Measurements from ENCODE around the gene DUSP2.

The DUSP2 gene

DNA sequence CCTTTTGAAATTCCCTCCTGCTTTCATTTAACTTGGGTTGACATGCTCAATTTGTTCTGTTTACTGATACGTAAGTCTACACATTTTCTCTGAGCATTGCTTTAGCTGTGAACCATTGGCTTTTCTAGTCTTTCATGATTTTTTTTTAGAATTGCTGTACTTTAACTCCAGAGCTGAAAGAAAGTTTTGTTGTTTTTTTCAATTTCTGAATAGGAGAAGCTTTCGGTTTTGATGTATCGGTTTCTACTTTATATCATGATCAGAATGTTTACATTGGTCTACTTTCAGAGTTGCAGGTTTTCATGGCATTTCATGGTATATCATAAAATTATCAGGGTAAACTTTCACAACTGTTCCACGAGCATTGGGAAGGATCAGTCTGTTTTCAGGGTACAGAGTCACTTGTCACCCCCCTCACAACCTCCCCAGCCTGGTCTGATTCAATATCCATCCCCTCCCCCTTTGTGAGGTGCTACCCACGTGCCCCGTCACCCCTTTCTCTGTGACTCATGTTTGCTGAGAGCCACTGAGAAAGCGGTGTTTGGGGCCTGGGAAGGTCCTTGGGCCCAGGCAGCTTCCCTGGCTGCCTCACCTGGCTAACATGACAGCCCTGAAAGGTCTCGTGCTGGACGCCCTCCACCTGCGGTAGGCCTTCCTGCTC lies 14.0 kb downstream of the DUSP2 start:
- no peak for DNase-seq

DNA sequence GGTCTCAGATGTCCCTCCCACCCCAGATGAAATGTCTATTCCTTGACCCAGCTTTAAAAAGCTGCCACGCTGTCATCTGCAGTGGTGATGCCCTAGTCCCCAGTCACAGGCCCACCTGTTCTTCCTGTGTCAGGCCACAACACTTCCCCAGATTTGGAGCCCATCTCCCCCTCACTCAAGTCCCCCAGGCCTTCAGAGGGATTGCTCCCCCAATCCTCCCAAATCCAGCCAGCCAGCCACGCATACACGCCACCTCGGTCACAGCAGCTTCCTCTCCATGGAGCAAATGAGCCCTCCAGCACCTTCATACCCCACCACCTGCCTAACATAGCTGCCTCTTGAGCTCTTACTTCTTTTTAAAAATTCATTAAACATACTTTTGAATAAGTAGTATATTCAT lies 14.8 kb downstream of the DUSP2 start:
- no peak for DNase-seq

DNA sequence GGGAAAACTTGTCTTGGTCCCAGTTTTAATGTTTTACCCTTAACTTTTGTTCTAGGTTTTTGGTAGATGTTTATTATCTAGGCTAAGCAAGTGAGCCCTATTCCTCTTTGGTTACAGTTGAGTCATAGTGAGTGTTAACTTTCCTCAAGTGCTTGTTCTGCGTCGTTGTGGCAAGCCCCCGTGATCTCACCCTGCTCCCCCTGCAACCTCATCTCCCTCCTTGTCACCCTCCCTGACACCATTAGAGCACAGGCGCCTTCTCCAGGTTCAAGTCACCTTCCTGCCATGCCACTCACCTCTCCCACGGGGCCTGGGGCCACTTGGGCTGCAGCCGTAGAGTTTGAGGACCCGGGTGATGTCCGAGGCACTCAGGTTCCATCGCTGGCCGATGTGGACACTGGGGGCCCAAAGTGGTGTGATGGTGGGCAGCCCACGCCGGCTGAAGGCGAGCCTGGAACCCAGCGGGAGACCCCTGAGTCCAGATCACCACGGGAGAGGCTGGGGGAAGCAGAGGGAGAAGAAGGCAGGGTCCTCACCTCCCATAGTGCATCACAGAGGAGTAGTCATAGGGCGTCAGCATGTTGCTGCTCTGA lies 15.6 kb downstream of the DUSP2 start:
- no peak for DNase-seq

DNA sequence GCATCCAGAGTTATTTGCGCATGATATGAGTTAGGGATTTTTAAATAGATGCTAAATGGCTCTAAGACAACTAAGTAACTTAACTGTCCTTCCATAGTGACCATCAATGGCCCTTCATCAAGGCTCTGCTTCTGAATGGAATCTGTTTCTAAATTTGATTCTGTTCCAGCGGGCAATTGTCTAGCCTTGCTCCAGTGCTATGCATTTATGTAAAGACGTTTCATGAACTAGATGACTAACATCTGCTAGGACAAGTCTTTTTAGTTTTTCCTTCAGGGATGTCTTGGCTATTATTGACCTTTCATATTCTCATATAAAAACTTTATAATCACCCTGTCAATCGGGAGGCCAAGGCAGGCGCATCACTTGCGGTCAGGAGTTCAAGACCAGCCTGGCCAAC lies 16.8 kb downstream of the DUSP2 start:
- DNase-seq = no peak

DNA sequence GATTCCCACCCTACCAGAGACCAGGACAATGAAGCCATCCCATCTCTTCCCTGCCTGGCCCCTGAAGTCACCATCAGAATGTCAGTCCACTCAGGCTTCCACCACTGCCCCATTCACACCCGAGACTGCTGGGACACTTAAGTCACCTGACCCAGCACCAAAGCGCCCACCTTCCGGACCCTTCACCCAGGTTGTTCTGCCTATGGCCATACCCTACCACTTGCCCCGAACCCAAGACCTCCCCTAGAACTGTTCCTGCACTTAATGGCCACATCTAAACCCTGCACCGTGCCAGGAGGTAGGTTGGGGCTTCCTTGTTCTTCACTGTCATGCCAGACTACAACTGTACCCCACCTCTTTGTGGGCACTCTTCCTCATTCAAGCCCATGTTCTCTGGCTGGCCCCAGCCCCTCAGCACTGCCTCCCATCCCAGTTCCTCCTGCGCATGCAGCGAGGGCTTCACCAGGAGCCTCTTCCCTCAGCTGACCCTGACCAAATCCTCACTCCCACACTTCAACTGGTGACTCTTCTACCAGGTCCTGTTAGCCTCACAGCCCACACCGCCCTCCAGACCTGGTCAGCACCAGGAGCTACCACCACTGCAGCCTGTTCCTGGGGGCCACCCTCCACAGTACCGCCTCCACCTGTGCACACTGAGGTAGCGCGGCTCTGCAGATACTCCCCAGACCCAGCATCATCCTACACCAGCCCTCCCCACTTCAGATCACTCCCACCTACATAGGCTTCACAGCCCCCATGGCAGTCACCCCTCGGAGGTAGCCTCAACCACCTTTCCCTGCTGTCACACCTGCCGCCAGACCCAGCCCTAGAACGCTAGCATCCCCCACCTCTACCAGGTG lies 20.6 kb downstream of the DUSP2 start:
- no peak for DNase-seq

DNA sequence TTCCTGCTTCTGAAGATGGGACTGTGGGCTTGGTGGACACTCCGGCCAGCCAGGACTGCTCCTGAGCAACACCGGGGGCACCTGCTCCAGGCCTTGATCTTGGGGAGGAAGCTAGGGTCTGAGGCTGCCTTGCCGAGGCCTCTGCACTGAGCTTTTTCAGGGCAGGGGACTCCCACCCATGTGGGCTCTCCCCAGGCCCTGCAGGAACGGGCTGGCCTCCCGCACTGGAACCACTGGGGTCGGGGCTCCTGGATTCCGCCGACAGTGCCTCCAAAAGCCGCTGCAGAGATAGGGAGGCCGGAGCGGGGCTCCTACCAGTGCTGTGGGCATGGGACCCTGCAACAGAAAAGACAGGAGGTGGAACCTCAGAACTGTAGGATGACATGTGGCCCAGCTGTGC lies 21.3 kb downstream of the DUSP2 start:
- no peak for DNase-seq

DNA sequence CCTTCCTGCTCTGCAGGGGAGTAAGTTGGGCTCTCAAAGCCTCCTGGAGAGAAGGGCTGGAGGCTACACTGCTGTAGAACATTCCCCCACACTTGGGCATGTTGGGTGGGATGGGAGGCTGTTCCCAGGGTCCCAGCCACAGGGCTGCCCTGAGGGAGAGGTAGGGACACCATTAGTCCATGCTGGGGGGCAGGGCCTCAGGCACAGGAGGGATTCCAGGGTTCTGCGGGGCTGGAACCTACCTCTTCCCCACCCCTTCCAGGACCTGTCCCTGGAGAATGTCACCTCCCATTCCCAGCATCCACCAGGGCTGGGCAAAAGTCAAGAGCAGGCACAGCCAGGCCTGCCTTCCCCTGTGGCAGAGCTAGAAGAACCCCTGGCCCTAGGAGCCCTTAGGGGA lies 21.9 kb downstream of the DUSP2 start:
- DNase-seq = no peak

DNA sequence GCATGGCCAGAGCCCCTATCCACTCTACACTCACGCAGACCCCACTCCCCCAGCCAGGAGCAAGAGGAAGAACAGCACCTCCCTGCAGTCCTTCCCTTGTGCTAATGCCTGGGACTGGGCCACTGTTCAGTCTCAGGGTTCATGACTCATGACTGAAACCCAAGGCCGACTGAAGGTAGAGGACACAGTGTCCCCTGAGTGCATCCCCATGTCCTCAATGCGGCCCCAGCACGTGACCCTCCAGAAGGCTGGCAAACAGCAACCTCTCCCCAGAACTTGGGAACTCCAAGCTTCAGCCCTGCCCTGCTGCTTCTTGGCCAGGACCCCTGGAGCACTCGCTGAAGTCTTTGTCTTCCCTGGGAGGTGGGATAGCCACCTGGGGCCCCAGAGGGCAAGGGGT lies 22.8 kb downstream of the DUSP2 start:
- no peak for DNase-seq

DNA sequence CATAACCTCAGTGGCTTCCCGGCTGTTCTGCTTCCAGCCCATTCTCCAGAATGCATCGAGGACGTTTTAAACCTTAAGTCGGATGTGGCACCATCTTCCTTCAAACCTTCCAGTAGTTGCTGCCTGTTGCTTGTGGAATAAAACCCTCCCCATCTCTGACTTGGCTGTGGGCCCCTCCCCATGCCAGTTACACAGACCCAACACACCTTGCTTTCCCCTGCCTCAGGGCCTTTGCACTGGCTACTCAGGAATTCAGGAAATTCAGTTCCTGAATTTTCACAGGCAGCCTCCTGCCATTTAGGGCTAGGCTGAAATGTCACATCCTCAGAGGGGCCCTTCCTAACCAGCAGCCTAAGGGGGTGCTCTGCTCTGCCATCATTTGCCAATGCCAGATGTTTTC lies 23.8 kb downstream of the DUSP2 start:
- no peak for DNase-seq

DNA sequence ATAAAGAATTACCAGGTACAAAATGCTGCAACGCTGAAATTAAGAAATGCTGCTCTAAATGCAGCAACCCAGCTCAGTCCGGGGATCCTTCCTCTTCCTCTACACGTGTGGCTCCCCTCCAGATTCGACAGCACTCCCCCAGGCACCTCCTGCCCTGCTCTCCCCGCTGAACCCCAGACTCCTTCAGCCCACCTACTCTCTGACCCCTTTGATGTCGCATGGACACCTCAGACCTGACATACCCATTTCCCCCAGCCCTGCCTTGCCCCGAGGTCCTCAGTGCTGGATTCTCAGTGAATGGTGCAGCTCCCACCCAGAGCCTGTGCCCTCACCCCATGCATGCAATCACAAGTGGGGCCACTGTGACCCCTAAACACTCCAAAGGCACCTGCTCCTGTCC lies 24.2 kb downstream of the DUSP2 start:
- DNase-seq = no peak

DNA sequence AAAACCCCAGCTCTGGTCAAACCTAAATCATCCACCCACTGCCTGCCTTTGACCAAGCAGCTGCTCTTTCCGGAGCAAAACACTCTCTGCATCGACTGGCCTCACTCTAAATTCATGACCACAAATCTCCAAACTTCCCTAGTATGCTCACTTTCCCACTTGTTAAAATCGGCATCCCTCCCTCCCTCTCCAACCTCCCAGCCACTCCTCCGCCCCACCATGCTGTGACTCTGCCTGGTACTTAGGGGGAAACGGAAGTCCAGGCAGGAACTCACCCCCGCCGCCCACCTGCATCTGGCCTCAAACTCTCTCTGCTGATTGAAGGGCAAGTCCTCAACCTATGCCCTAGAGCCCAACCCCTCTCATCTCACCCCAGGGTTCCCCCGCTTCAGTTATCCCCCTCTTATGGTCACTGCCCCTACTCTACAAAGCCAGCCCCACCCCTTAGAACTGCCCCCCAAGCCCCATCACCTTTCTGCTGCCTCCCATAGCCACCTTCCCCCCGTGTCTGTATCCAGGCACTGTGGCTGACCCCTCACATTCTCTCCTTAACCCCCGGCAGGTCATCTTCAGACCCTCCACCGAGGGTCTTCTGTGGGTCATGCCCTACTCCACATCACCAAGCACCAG lies 25.0 kb downstream of the DUSP2 start:
- DNase-seq = no peak

DNA sequence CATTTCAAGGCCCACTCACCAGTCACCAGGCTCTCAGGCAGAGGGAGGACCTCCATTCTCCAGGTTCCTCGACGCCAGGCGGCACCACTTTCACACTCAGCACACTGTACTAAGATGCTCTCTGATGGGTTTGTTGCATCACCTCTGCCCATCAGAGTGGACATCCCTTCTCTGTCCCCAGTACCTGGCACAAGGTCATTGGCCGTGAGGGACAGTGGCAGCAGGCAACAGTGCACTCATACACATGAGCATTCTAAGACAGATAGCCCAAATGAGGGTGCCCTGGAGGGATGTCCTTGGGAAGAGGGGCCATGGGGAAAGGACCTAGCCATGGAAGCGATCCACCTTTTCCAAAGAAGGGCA lies 25.9 kb downstream of the DUSP2 start:
- no peak for DNase-seq

DNA sequence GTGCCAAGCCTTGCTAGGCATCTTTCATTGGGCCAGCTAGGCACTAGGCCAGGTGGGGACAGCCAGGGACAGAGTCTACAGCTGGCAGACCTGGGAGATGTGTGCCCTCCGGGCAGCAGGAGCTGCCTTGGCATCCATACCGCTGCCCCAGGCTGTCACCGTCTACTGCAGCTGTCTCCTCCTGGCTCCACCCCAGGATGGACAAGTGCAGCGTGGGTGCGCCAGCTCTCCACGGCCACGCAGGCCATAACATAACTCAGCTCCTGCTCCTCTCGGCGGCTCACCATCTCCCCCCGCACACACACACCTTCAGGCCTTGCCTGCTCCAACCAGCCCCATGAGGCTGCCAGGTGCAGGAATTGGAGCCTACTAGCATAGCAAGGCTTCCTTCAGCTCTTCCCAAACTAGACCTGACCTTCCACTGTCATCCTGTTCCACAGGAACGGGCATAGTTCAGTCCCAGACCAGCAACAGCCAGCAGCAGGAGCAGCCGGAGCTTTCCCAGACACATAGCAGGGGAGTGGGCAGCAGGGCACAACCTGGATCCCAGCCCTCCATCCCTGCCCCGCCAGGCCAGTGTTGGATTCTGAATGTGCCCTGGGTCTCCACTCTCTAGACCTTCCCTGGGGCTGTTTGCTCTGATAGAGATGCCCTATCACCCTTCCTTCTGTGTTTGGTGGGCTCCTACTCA lies 26.4 kb downstream of the DUSP2 start:
- no peak for DNase-seq

DNA sequence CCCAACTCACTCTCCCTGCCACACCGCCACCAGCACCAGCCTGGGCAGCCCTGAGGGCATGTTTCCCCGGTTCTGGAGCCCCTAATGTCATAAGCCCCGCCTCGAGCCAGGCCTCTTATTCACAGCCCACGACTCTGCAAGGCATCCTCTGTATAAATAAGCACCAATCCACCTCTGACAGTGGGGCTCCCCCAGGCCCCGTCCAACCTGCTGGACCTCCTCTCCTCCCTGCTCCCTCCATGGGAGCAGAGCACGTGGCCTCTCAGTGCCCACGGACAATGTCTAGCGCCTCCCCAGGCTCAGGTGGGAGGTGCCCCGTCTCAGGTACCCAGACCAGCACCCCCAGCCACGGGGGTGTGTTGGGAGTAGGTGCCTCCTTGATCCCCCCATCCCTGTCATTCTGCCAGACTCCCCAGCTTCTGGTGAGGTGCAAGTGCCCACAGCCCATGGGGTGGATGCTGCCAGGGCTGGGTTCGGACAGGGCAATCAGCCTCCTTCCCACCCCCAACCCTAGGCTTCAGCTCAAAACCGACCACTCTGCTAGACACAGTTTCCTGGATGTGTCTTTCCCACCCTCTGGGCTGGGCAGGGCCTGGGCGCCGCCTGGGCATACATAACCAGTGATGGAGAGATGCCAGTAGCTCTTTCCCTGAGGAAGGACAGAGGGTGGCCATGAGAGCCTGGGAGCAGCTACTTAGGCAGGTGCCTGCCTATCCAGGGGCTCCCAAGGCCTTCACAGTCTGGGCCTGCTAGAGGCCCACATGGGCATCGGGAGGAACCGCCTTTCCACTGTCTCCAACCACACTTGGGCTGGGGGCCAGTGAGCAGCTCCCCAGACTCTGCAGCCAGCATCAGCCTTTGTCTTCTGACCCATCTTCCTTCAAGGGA lies 27.3 kb downstream of the DUSP2 start:
- peak; percentile 14 to 40 for DNase-seq

DNA sequence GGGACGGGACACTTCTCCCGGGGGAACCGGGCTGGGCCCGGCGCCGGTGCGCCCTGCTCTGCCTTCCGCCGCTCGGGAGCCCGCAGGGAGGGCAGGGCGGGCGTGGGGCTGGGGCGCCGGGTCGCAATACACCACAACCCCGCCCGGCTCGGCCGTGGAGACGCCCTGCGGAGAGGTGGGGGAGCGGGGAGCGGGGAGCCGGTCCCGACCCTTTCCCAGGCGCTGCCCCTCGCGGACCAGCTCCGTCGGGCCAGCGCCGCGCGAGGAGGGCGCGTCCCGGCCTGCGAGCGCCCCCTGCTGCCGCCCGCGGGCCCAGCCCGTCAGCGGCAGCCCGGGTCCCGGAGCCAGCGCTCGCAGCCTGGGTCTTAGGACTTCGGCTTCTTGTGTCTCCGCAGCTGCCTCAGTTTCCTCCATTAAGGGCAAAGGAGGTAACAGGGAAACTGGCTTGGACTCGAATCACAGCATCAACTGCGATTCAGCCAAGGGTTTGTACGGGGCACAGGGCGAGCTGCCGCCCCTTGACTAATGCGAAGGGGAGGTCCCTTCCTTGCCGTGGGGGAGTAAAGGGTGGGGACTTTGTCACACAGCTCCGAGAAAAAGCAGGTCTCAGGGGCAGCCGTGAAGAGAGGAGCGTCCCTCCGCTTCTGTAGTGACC lies 28.2 kb downstream of the DUSP2 start:
- peak in 1 of 2 experiments; percentile 75 for DNase-seq

DNA sequence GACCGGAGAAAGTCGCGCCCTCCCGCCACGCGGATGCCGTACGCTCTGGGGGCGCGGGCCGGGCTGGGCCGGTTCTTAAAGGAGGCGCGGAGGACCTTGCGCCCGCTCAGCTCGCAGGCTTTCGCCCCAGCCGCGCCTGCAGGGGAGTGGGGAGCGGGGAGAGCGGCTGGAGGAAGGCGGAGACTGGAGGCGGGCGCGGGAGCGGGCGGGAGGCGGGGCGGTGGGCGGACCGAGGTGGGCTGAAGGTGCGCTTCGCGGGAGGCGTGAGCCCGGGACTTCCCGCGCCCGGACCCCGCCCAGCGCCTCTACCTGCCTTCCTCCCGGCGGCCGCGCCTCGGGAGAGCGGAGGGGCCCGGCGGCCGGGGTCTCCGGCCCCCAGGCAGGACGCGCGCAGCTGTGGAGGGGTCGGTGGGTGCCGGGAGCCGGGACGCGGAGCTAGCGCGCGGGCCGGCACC lies 28.8 kb downstream of the DUSP2 start, which contains the start of gene ADRA2B:
ADRA2B (minus strand) TSS at position 148 of the 455 bp plus-strand sequence. CDS start 422 bp downstream, outside the sequence.
- DNase-seq = peak; percentile 27 to 84

DNA sequence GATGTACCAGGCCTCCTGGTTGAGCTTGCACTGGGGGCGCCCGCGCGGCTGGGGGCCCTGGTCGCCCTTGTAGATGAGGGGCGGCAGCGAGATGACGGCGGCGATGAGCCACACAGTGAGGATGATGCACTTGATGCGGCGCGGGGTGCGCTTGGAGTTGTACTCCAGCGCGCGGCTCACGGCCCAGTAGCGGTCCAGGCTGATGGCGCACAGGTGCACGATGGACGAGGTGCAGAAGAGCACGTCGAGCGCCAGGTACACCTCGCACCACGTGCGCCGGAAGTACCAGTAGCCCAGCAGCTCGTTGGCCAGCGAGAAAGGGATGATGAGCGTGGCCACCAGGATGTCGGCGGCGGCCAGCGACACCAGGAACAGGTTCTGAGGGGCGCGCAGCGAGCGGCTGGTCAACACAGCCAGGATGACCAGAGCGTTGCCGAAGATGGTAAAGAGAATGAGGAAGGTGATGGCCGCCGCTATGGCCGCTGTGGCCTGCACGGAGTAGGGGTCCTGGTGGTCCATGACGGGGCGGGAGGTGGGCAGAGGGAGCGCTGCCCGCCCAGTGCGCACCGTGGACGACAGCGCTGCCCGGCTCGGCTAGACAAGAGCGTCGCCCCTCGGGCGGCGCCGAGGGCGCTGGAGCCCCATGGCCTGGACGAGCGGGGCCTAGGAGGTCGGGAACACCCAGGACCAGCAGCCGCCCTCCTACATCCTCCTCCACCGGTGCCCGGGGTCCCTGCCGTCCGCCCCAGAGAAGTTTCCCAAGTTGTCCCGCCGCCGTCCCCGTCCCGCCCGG lies 29.4 kb downstream of the DUSP2 start:
- DNase-seq = peak in 1 of 2 experiments; percentile 46

DNA sequence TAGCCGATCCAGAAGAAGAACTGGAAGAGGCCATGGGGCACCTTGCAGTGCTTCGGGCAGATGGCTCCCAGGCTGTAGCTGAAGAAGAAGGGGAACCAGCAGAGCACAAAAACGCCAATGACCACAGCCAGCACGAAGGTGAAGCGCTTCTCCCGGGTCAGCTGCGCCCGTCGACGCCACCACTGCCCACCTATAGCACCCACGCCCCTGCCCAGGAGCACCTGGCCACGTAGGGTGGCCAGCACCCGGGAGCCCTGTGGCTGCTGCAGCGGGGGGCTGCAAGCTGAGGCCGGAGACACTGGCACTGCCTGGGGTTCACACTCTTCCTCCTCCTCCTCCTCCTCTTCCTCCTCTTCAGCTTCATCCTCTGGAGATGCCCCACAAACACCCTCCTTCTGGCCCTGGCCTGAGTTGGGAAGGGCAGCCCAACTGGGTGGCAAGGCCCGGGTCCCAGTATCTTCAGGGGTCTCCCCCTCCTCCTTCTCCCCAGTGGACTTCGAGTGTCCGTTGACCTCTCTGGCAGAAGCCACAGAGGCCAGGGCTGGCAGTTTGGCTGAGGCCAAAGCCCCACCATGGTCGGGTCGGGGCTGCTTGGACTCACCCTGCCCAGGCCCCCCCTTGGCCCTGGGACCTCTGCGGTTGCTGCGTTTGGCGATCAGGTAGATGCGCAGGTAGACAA lies 30.2 kb downstream of the DUSP2 start:
- no peak for DNase-seq

DNA sequence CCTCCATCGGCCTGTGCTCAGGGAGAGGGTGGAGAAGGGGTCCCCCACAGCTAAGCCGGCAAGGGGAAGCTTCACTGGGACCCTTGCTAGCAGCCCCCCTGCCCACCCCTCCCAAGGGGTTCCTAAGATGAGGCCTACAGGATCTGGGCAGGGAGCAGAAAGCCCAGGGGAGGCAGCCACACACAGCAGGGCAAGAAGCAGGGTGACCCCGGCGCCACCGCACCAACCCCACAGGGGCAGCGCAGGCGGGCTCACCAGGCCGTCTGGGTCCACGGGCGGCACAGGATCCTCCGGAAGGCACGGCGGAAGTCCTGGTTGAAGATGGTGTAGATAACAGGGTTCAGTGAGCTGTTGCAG lies 30.7 kb downstream of the DUSP2 start:
- no peak for DNase-seq

DNA sequence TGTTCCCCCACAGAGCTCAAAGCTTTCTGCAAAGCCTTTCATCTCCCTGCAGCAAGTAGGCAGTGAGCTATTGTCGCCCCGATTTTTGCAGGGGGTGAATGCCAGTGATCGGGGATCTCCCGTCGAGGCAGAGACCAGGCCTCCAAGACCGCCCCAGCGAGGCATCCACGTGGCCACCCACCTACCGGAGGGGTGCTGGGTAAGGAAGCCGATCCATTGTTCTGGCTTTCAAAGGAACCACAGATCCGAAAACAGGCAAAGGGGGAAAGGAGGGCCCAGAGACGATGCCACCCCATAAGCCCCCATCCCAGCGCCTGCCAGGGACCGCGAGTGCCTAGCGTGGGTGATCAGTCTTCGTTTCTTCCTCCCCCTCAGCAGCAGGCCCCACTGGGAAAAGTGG lies 31.3 kb downstream of the DUSP2 start:
- no peak for DNase-seq

Measured in NCI-H526 (cell line).